Ovary (tissue), 9 donors: ENCODE data around the gene CDH18. TPM values are rescaled to one million over a fixed set of nuclear protein-coding genes. Genes with fewer than 3 reads are reported as not detected.

Source experiments
- DNase-seq, 5 donors: peaks; one replicate each; pipeline ENCODE4 v3.0.0-alpha.2; 2019 to 2020
- H3K27ac ChIP-seq, 2 donors: fragments of 200-600 bp; one replicate each; pipeline versions ENCODE4 v1.5.1 to v1.8.0; 2019 to 2022
- H3K27me3 ChIP-seq: fragments of 200-600 bp; one replicate; pipeline ENCODE4 v1.8.0; 2022
- H3K36me3 ChIP-seq: fragments of 200-600 bp; sonication (generic); one replicate; pipeline ENCODE4 v1.5.1; 2019
- H3K4me1 ChIP-seq: one replicate; pipeline ENCODE4 v1.8.1; 2013; ENCODE audit warnings: mild to moderate bottlenecking, moderate library complexity; ENCODE audit not compliant: insufficient read depth
- H3K4me3 ChIP-seq: fragments of 200-600 bp; sonication (generic); one replicate; pipeline ENCODE4 v1.5.1; 2017
- H3K9me3 ChIP-seq, 2 donors: fragments of 200-600 bp in 1 of 2; sonication (generic) in 1 of 2; one replicate each; pipeline versions ENCODE4 v1.5.1 to v1.8.1; 2013 to 2019; ENCODE audit warnings: mild to moderate bottlenecking in 1 of 2, moderate library complexity in 1 of 2
- EP300 ChIP-seq: sonication (generic); formaldehyde crosslinking; IDR thresholded peaks from one replicate; pipeline ENCODE4 v1.6.1; 2017; ENCODE audit warnings: antibody characterized with exemption
- POLR2A ChIP-seq: fragments of 450-650 bp; IDR thresholded peaks from one replicate; pipeline ENCODE4 v1.6.1; 2017; ENCODE audit warnings: antibody characterized with exemption, mild to moderate bottlenecking, moderate library complexity
- whole genome bisulfite sequencing, 3 donors: extraction: QIAGEN DNeasy Blood & Tissue Kit in 1 of 3; methylation state at CpG; one replicate each; pipeline versions ENCODE4 v1.1.5 to v1.1.7; 2013 to 2017; 5-methylcytosine and 5-hydroxymethylcytosine counted together
- intact Hi-C, 4 donors: fragments of 100-400 bp; cut with DNase I; formaldehyde crosslinking; loops; one replicate each; pipeline versions ENCODE4 v1.11.0 to v1.15.1; 2022 to 2023
- polyA plus RNA-seq, 2 donors: library from polyadenylated mRNA; stranded (reverse); fragments of 200-250 nt in 1 of 2; fragments of 350-450 nt in 1 of 2; fragmentation: Illumina TruSeq in 1 of 2; extraction: RNeasy Lipid Tissue Mini Kit (QIAGEN cat#74804) in 1 of 2; gene quantifications; one replicate each; pipeline ENCODE4 v1.2.3, GENCODE V29; 2013 to 2014
- total RNA-seq, 7 donors: library from RNA; depleted of rRNA in 2 of 7; stranded (reverse); fragments of >200 nt in 2 of 7; fragmentation: NEBNext Ultra II Directional in 3 of 7; extraction: Animal tissue kit (Norgen Biotek cat#: 25700) in 3 of 7; gene quantifications; one replicate each; pipeline versions ENCODE4 v1.1.0 to v1.2.4, GENCODE V29; 2016 to 2023
- TF ChIP-seq, protein P1 (sequence below), 3 donors: fragments of 450-650 bp in 2 of 3; fragments of 200-600 bp in 1 of 3; IDR thresholded peaks; one replicate each; pipeline versions ENCODE4 v1.5.1 to v1.8.0; 2016 to 2022; ENCODE audit warnings: antibody characterized with exemption in 3 of 3, mild to moderate bottlenecking in 1 of 3
- donor health status: DM: no; HTN: no; CAD: no; lungs with moderate emphysema.
- donor health status: DM: no; HTN: no; CAD: no.
- donor health status: Bipolar disorder and iron deficiency.
- donor health status: DM: yes; HTN: yes; CAD: no.
- donor health status: DM: no; HTN: no; CAD: no.
- donor health status: DM: yes; HTN: yes; CAD: no.

CDH18 gene
- total and polyA plus RNA-seq, 9 donors: 0.06 to 0.27 TPM; not detected in 7

DNA sequence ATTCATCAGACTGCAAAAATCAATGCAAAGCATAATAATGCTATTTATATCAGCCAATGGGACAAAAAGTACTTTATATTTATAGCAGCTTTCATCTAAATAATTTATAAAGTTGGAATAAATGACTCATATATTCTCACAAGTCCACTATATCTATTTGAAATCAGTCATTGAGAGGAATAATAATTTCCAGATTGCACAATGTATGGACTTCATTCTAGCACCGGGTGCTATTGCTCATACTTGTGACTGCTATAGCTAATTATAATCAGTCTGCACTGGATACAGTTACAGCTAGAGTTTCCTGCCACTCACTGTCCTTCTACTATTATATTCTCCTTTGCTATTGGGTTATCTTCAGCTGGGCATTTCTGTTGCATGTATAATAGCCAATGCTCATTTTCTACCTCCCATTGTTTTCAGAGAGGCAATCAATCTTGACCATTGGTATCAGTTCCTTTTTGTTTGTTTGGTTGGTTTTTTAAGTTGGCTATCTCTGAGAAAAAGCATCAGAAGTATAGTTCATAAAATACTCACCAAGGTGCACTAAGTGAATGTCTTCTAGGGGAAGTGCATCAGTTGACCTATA, 1.9 kb downstream of the CDH18 start:
- WGBS, 3 donors: 77 to 87% (median 80%) methylated on average over 1 of the region's 1 CpG
- no peaks in the 10 kb centered on the region for H3K4me1 ChIP-seq
- no peaks in the 10 kb centered on the region for H3K9me3 ChIP-seq
- H3K27ac ChIP-seq: no peak overlapping the region
- intact Hi-C loops: no loop called here
- no peaks in the 10 kb centered on the region for H3K36me3 ChIP-seq
- TF ChIP-seq, protein P1, sequence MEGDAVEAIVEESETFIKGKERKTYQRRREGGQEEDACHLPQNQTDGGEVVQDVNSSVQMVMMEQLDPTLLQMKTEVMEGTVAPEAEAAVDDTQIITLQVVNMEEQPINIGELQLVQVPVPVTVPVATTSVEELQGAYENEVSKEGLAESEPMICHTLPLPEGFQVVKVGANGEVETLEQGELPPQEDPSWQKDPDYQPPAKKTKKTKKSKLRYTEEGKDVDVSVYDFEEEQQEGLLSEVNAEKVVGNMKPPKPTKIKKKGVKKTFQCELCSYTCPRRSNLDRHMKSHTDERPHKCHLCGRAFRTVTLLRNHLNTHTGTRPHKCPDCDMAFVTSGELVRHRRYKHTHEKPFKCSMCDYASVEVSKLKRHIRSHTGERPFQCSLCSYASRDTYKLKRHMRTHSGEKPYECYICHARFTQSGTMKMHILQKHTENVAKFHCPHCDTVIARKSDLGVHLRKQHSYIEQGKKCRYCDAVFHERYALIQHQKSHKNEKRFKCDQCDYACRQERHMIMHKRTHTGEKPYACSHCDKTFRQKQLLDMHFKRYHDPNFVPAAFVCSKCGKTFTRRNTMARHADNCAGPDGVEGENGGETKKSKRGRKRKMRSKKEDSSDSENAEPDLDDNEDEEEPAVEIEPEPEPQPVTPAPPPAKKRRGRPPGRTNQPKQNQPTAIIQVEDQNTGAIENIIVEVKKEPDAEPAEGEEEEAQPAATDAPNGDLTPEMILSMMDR (IDR thresholded peaks at IDR 0.05): no peak
- TF ChIP-seq EP300 (no peak), POLR2A (no peak)
- H3K4me3 ChIP-seq: no peak overlapping the region
- no peaks in the 10 kb centered on the region for H3K27me3 ChIP-seq
- no peak for DNase-seq

- intact Hi-C loops: no loop called here
- Histone ChIP-seq H3K9me3 (no peaks in the 10 kb centered on the region), H3K27ac (no peak overlapping the region), H3K4me1 (no peaks in the 10 kb centered on the region), H3K36me3 (no peaks in the 10 kb centered on the region), H3K4me3 (no peak overlapping the region), H3K27me3 (no peaks in the 10 kb centered on the region)
- TF ChIP-seq EP300: no peak
- TF ChIP-seq POLR2A: no peak
- TF ChIP-seq, protein P1 (IDR thresholded peaks at IDR 0.05): no peak
- DNase-seq: no peak
- WGBS, 3 donors: 33 to 71% (median 71%) methylated on average over 2 of the region's 2 CpGs
Observed at GRCh38 chr5:19978476-19978875, 9.5 kb downstream of the CDH18 start.

- Histone ChIP-seq H3K9me3 (no peaks in the 10 kb centered on the region), H3K27ac (no peak overlapping the region), H3K36me3 (no peaks in the 10 kb centered on the region), H3K27me3 (no peaks in the 10 kb centered on the region), H3K4me1 (no peaks in the 10 kb centered on the region), H3K4me3 (no peak overlapping the region)
- DNase-seq: no peak
- TF ChIP-seq EP300 (no peak), POLR2A (no peak)
- TF ChIP-seq, protein P1 (IDR thresholded peaks at IDR 0.05): no peak
- intact Hi-C loops: no loop called here
- 53 to 58% (median 58%) methylated on average over 2 of the region's 2 CpGs for WGBS, 3 donors
Observed at GRCh38 chr5:19977099-19977498, 10.9 kb downstream of the CDH18 start.

DNA sequence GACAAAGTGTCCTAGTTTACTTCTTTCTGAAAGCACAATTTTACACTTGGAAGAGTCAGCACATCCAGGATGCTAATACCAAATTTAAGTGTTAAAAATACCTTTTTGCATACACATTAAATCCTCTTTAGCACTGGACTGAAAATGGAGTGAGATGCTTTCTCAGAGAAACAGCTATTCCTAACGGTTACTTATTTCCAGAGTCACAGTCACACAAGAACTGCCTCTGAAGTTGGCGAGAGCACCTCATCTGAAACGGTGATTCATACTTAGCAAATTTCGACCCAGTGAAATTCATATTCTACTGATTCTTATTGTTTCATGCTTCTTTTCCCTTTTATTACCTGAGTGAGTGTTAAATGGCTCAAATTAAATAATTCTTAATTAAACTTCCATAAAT, 12.2 kb downstream of the CDH18 start:
- intact Hi-C loops: no loop called here
- H3K4me1 ChIP-seq: no peaks in the 10 kb centered on the region
- no peaks in the 10 kb centered on the region for H3K27me3 ChIP-seq
- no peak overlapping the region for H3K4me3 ChIP-seq
- no peak for DNase-seq
- H3K9me3 ChIP-seq: no peaks in the 10 kb centered on the region
- WGBS, 3 donors: 78 to 81% (median 80%) methylated on average over 4 of the region's 4 CpGs
- no peaks in the 10 kb centered on the region for H3K36me3 ChIP-seq
- H3K27ac ChIP-seq: no peak overlapping the region
- no peak for TF ChIP-seq POLR2A

DNA sequence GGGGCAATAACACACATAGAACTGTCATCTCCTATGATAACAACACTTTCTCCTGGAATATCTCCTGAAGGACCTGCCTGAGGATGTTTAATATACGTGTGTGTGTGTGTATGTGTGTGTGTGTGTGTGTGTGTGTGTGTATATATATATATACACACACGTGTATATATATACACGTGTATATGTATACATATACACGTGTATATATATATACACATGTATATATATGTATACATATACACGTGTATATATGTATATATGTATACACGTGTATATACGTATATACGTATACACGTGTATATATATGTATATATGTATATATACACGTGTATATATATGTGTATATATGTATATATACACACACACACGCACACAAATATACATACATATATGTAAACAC, 27.5 kb downstream of the CDH18 start:
- no peaks in the 10 kb centered on the region for H3K4me1 ChIP-seq
- WGBS, 3 donors: 74 to 82% (median 81%) methylated on average over 11 of the region's 11 CpGs
- no peaks in the 10 kb centered on the region for H3K27me3 ChIP-seq
- H3K36me3 ChIP-seq: no peaks in the 10 kb centered on the region
- TF ChIP-seq EP300: no peak
- TF ChIP-seq POLR2A: no peak
- TF ChIP-seq, protein P1 (IDR thresholded peaks at IDR 0.05): no peak
- intact Hi-C loops: no loop called here
- DNase-seq: no peak
- H3K4me3 ChIP-seq: no peak overlapping the region
- no peaks in the 10 kb centered on the region for H3K9me3 ChIP-seq
- H3K27ac ChIP-seq: no peak overlapping the region
